Stomach (tissue), 4 donors: ENCODE data around the gene TSHZ1.

Experiments used
- POLR2AphosphoS5 ChIP-seq, 3 donors: sonication (generic); formaldehyde crosslinking; IDR thresholded peaks; one replicate each; pipeline ENCODE4 v1.6.1; 2016; ENCODE audit warnings: antibody characterized with exemption in 3 of 3
- TF ChIP-seq, protein P1 (sequence below), 7 experiments: fragments of 450-650 bp in 4 of 7; fragments of 200-600 bp in 3 of 7; sonication (generic) in 3 of 7; IDR thresholded peaks; one replicate each; pipeline ENCODE4 v1.5.1; 2016 to 2019; ENCODE audit warnings: antibody characterized with exemption in 7 of 7, control low read depth in 2 of 7, mild to moderate bottlenecking in 1 of 7

DNA sequence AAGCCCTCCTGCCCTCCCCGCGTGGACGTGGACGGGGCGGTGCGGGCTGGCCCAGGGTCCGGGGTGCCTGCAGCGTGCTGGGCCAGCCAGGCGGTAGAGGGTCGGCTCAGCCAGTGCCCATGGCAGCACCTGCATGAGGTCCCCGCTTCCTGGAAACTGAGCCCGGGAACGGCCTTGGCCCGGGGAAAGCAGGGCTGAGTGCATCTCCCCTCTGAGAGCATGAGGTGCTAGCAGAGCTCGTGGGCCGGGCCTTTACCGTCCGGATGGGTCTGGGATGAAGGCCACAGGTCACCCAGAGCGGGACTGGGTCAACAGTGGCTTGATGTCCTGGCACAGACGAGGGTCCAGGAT, 39.8 kb downstream of the TSHZ1 start:
- TF ChIP-seq, protein P1, sequence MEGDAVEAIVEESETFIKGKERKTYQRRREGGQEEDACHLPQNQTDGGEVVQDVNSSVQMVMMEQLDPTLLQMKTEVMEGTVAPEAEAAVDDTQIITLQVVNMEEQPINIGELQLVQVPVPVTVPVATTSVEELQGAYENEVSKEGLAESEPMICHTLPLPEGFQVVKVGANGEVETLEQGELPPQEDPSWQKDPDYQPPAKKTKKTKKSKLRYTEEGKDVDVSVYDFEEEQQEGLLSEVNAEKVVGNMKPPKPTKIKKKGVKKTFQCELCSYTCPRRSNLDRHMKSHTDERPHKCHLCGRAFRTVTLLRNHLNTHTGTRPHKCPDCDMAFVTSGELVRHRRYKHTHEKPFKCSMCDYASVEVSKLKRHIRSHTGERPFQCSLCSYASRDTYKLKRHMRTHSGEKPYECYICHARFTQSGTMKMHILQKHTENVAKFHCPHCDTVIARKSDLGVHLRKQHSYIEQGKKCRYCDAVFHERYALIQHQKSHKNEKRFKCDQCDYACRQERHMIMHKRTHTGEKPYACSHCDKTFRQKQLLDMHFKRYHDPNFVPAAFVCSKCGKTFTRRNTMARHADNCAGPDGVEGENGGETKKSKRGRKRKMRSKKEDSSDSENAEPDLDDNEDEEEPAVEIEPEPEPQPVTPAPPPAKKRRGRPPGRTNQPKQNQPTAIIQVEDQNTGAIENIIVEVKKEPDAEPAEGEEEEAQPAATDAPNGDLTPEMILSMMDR (IDR thresholded peaks at IDR 0.05): no peak
- TF ChIP-seq POLR2AphosphoS5 (IDR thresholded peaks at IDR 0.05): no peak
